Liver (tissue), 9 donors: ENCODE measurements around the gene IDI2. TPM values are rescaled to one million over a fixed set of nuclear protein-coding genes. Genes with fewer than 3 reads are reported as not detected.

Source experiments
- DNase-seq: peaks from one replicate; pipeline ENCODE4 v3.0.0-alpha.2; 2017; ENCODE audit warnings: low spot score
- H3K27ac ChIP-seq, 2 donors: one replicate each; pipeline ENCODE4 v1.7.0; 2013; ENCODE audit warnings: inconsistent platforms in 2 of 2, low read length in 2 of 2, control low read depth in 1 of 2, low read depth in 1 of 2, mild to moderate bottlenecking in 1 of 2
- H3K27me3 ChIP-seq, 4 donors: one replicate each; pipeline versions ENCODE4 v1.6.1 to v1.7.0; 2013; ENCODE audit warnings: low read length in 3 of 4, inconsistent platforms in 1 of 4, mild to moderate bottlenecking in 1 of 4, moderate library complexity in 1 of 4; ENCODE audit not compliant: control insufficient read depth in 4 of 4, insufficient read depth in 4 of 4
- H3K36me3 ChIP-seq, 4 donors: one replicate each; pipeline versions ENCODE4 v1.6.1 to v1.7.0; 2013; ENCODE audit warnings: low read length in 3 of 4, mild to moderate bottlenecking in 3 of 4, low read depth in 1 of 4, moderate library complexity in 1 of 4; ENCODE audit not compliant: control insufficient read depth in 4 of 4, insufficient read depth in 3 of 4
- H3K4me1 ChIP-seq, 4 donors: one replicate each; pipeline versions ENCODE4 v1.6.1 to v1.7.0; 2013; ENCODE audit warnings: low read length in 3 of 4, mild to moderate bottlenecking in 3 of 4, moderate library complexity in 1 of 4; ENCODE audit not compliant: control insufficient read depth in 4 of 4, insufficient read depth in 4 of 4
- H3K4me3 ChIP-seq, 3 donors: one replicate each; pipeline versions ENCODE4 v1.6.1 to v1.7.0; 2013; ENCODE audit warnings: low read length in 3 of 3, control low read depth in 1 of 3, low read depth in 1 of 3, mild to moderate bottlenecking in 1 of 3
- H3K9ac ChIP-seq, 2 donors: one replicate each; pipeline ENCODE4 v1.7.0; 2013; ENCODE audit warnings: low read length in 2 of 2, mild to moderate bottlenecking in 2 of 2, moderate library complexity in 2 of 2, control low read depth in 1 of 2, low read depth in 1 of 2
- H3K9me3 ChIP-seq, 4 donors: one replicate each; pipeline versions ENCODE4 v1.6.1 to v1.7.0; 2013; ENCODE audit warnings: low read length in 3 of 4; ENCODE audit not compliant: control insufficient read depth in 4 of 4
- ATF3 ChIP-seq: IDR thresholded peaks from 2 replicates; pipeline ENCODE4 v1.6.1; 2016; ENCODE audit warnings: antibody characterized with exemption
- CTCF ChIP-seq: fragments of 150-350 bp; IDR thresholded peaks from 2 replicates; pipeline ENCODE4 v1.5.1; 2017; ENCODE audit warnings: improper control_type of control experiment, low read depth, low read length; ENCODE audit not compliant: missing input control
- EGR1 ChIP-seq, 2 donors: IDR thresholded peaks; 2 replicates each; pipeline ENCODE4 v1.6.1; 2016 to 2018; ENCODE audit warnings: antibody characterized with exemption in 2 of 2, low read depth in 2 of 2
- FOXA1 ChIP-seq: IDR thresholded peaks from 2 replicates; pipeline ENCODE4 v1.6.1; 2016; ENCODE audit warnings: antibody characterized with exemption
- FOXA2 ChIP-seq: IDR thresholded peaks from 2 replicates; pipeline ENCODE4 v1.6.1; 2016; ENCODE audit warnings: antibody characterized with exemption
- GABPA ChIP-seq, 2 donors: IDR thresholded peaks in 1 of 2; conservative IDR thresholded peaks in 1 of 2; 2 replicates each; pipeline ENCODE4 v1.6.1; 2016; ENCODE audit warnings: antibody characterized with exemption in 2 of 2, mild to moderate bottlenecking in 1 of 2, moderate library complexity in 1 of 2
- HNF4A ChIP-seq, 2 donors: conservative IDR thresholded peaks; 2 replicates each; pipeline ENCODE4 v1.6.1; 2016; ENCODE audit warnings: antibody characterized with exemption in 2 of 2, mild to moderate bottlenecking in 2 of 2
- HNF4G ChIP-seq: IDR thresholded peaks from 2 replicates; pipeline ENCODE4 v1.6.1; 2016; ENCODE audit warnings: antibody characterized with exemption
- JUND ChIP-seq, 2 donors: IDR thresholded peaks; 2 replicates each; pipeline ENCODE4 v1.6.1; 2016; ENCODE audit warnings: antibody characterized with exemption in 2 of 2
- MAX ChIP-seq: IDR thresholded peaks from 2 replicates; pipeline ENCODE4 v1.6.1; 2016; ENCODE audit warnings: antibody characterized with exemption
- NR2F2 ChIP-seq: IDR thresholded peaks from 2 replicates; pipeline ENCODE4 v1.6.1; 2016; ENCODE audit warnings: antibody characterized with exemption
- RAD21 ChIP-seq, 2 donors: IDR thresholded peaks; 2 replicates each; pipeline ENCODE4 v1.6.1; 2016; ENCODE audit warnings: antibody characterized with exemption in 2 of 2, mild to moderate bottlenecking in 2 of 2
- RXRA ChIP-seq, 2 donors: IDR thresholded peaks; 2 replicates each; pipeline ENCODE4 v1.6.1; 2017 to 2018; ENCODE audit warnings: antibody characterized with exemption in 2 of 2, mild to moderate bottlenecking in 1 of 2
- SP1 ChIP-seq: IDR thresholded peaks from 2 replicates; pipeline ENCODE4 v1.6.1; 2018; ENCODE audit warnings: antibody characterized with exemption, mild to moderate bottlenecking
- TAF1 ChIP-seq: conservative IDR thresholded peaks from 2 replicates; pipeline ENCODE4 v1.6.1; 2016; ENCODE audit warnings: antibody characterized with exemption, mild to moderate bottlenecking
- YY1 ChIP-seq: IDR thresholded peaks from 2 replicates; pipeline ENCODE4 v1.6.1; 2016; ENCODE audit warnings: antibody characterized with exemption, mild to moderate bottlenecking
- WGBS: extraction: QIAGEN DNeasy Blood & Tissue Kit; methylation state at CpG from one replicate; pipeline ENCODE4 v1.1.7; 2013; 5-methylcytosine and 5-hydroxymethylcytosine counted together
- polyA plus RNA-seq, 2 donors: library from polyadenylated mRNA; stranded (reverse) in 1 of 2; unstranded in 1 of 2; fragments of 200-250 nt in 1 of 2; fragments of >200 nt in 1 of 2; fragmentation: Nextera tagmentation in 1 of 2; extraction: Ambion mirVana in 1 of 2; gene quantifications; one replicate each; pipeline versions ENCODE4 v1.2.1 to v1.2.3, GENCODE V29; 2013 to 2015
- total RNA-seq, 2 donors: library from RNA; depleted of rRNA; stranded (reverse); fragments of >200 nt; gene quantifications; one replicate each; pipeline ENCODE4 v1.2.3, GENCODE V29; 2014
- TF ChIP-seq, protein P1 (sequence below): IDR thresholded peaks from 2 replicates; pipeline ENCODE4 v1.6.1; 2016; ENCODE audit warnings: antibody characterized with exemption
- TF ChIP-seq, protein P2 (sequence below): IDR thresholded peaks from 2 replicates; pipeline ENCODE4 v1.6.1; 2016; ENCODE audit warnings: antibody characterized with exemption, mild to moderate bottlenecking
- donor health status: healthy.
- donor health status: healthy.
- donor health status: healthy.
- donor health status: healthy.
- donor health status: healthy.

Gene IDI2
- total and polyA plus RNA-seq, 4 donors, result not detected

DNA sequence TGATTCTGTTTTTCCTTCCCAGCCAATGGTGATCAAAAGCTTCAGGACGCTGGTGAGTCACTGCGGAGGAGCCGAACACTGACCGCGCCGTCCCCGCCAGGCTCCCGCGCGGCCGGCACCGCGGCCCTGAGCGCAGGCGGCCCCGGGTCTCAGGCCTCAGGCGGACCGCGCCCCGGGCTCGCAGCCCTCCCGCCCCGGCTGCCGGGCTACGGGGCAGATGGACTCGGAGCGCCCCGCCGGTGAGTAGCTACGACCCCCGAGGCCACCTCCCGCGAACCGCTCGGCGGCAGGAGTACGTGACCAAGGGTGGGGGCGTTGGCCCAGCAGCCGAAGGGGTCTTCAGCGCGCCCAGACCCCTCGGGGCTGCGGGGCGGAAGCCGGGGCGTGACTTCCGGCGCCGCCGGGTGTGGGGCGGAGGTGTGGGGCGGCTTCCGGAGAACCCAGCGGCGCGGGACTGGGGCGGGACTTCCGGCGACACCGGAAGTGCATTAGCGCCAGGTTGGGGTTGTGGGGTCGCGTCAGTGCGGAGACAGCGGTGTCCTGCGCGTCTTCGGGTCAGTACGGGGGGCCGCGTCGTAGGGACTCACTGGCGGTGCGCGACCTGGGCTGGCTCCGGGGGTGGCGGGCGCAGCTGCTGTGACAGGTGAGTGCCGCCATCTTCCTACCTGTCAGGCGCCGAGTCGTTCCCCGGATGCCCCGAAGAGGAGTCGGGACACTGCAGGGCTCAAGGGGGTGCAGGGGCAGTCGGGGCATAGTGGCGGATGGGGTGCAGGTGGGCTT is 30.9 kb upstream of the IDI2 start, which contains the start of gene WDR37 (continued):
- TF ChIP-seq, protein P1, sequence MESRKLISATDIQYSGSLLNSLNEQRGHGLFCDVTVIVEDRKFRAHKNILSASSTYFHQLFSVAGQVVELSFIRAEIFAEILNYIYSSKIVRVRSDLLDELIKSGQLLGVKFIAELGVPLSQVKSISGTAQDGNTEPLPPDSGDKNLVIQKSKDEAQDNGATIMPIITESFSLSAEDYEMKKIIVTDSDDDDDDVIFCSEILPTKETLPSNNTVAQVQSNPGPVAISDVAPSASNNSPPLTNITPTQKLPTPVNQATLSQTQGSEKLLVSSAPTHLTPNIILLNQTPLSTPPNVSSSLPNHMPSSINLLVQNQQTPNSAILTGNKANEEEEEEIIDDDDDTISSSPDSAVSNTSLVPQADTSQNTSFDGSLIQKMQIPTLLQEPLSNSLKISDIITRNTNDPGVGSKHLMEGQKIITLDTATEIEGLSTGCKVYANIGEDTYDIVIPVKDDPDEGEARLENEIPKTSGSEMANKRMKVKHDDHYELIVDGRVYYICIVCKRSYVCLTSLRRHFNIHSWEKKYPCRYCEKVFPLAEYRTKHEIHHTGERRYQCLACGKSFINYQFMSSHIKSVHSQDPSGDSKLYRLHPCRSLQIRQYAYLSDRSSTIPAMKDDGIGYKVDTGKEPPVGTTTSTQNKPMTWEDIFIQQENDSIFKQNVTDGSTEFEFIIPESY, result no peak
- TF ChIP-seq HNF4G, result no peak

GRCh38 chr10:1054684-1055083 is 29.0 kb upstream of the IDI2 start:
- Histone ChIP-seq H3K27ac (no peak overlapping the region), H3K9ac (no peak overlapping the region), H3K4me1 (peaks cover 3 to 67% (median 44%) of the 10 kb centered on the region in 4 donors), H3K9me3 (no peaks in the 10 kb centered on the region), H3K36me3 (peaks cover 2 to 6% (median 2%) of the 10 kb centered on the region in 4 donors), H3K27me3 (no peaks in the 10 kb centered on the region), H3K4me3 (no peak overlapping the region)
- TF ChIP-seq ATF3, result no peak
- no peak for TF ChIP-seq FOXA1
- no peak for TF ChIP-seq EGR1 (IDR thresholded peaks at IDR 0.05; ENCODE audit: low read depth in 2 of 2)
- TF ChIP-seq TAF1, result no peak
- TF ChIP-seq YY1, result no peak
- TF ChIP-seq CTCF, result no peak
- no peak for TF ChIP-seq MAX
- TF ChIP-seq FOXA2, result no peak
- no peak for TF ChIP-seq RXRA (IDR thresholded peaks at IDR 0.05)
- TF ChIP-seq HNF4G, result no peak
- no peak for TF ChIP-seq HNF4A (conservative IDR thresholded peaks at IDR 0.05)
- TF ChIP-seq SP1, result no peak
- TF ChIP-seq JUND (IDR thresholded peaks at IDR 0.05), result no peak
- TF ChIP-seq RAD21 (IDR thresholded peaks at IDR 0.05), result no peak
- no peak for TF ChIP-seq GABPA (IDR thresholded peaks at IDR 0.05 in 1 of 2, conservative IDR thresholded peaks at IDR 0.05 in 1 of 2)
- no peak for TF ChIP-seq NR2F2
- TF ChIP-seq, protein P2, sequence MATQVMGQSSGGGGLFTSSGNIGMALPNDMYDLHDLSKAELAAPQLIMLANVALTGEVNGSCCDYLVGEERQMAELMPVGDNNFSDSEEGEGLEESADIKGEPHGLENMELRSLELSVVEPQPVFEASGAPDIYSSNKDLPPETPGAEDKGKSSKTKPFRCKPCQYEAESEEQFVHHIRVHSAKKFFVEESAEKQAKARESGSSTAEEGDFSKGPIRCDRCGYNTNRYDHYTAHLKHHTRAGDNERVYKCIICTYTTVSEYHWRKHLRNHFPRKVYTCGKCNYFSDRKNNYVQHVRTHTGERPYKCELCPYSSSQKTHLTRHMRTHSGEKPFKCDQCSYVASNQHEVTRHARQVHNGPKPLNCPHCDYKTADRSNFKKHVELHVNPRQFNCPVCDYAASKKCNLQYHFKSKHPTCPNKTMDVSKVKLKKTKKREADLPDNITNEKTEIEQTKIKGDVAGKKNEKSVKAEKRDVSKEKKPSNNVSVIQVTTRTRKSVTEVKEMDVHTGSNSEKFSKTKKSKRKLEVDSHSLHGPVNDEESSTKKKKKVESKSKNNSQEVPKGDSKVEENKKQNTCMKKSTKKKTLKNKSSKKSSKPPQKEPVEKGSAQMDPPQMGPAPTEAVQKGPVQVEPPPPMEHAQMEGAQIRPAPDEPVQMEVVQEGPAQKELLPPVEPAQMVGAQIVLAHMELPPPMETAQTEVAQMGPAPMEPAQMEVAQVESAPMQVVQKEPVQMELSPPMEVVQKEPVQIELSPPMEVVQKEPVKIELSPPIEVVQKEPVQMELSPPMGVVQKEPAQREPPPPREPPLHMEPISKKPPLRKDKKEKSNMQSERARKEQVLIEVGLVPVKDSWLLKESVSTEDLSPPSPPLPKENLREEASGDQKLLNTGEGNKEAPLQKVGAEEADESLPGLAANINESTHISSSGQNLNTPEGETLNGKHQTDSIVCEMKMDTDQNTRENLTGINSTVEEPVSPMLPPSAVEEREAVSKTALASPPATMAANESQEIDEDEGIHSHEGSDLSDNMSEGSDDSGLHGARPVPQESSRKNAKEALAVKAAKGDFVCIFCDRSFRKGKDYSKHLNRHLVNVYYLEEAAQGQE, result no peak
- TF ChIP-seq, protein P1, result no peak
- WGBS, result 72% methylated on average over 6 of the region's 6 CpGs
- DNase-seq, result no peak
